Liver (tissue), 9 donors: Measurements from ENCODE around the gene GSK3B. TPM values are rescaled to one million over a fixed set of nuclear protein-coding genes. Genes with fewer than 3 reads are reported as not detected.
A peak's percentile ranks its signal among the peaks of the same experiment; 100 is the strongest.

Experiments used
- DNase-seq: peaks from one replicate; pipeline ENCODE4 v3.0.0-alpha.2; 2017; ENCODE audit warnings: low spot score
- H3K27ac ChIP-seq, 2 donors: one replicate each; pipeline ENCODE4 v1.7.0; 2013; ENCODE audit warnings: inconsistent platforms in 2 of 2, low read length in 2 of 2, control low read depth in 1 of 2, low read depth in 1 of 2, mild to moderate bottlenecking in 1 of 2
- H3K27me3 ChIP-seq, 4 donors: one replicate each; pipeline versions ENCODE4 v1.6.1 to v1.7.0; 2013; ENCODE audit warnings: low read length in 3 of 4, inconsistent platforms in 1 of 4, mild to moderate bottlenecking in 1 of 4, moderate library complexity in 1 of 4; ENCODE audit not compliant: control insufficient read depth in 4 of 4, insufficient read depth in 4 of 4
- H3K36me3 ChIP-seq, 4 donors: one replicate each; pipeline versions ENCODE4 v1.6.1 to v1.7.0; 2013; ENCODE audit warnings: low read length in 3 of 4, mild to moderate bottlenecking in 3 of 4, low read depth in 1 of 4, moderate library complexity in 1 of 4; ENCODE audit not compliant: control insufficient read depth in 4 of 4, insufficient read depth in 3 of 4
- H3K4me1 ChIP-seq, 4 donors: one replicate each; pipeline versions ENCODE4 v1.6.1 to v1.7.0; 2013; ENCODE audit warnings: low read length in 3 of 4, mild to moderate bottlenecking in 3 of 4, moderate library complexity in 1 of 4; ENCODE audit not compliant: control insufficient read depth in 4 of 4, insufficient read depth in 4 of 4
- H3K4me3 ChIP-seq, 3 donors: one replicate each; pipeline versions ENCODE4 v1.6.1 to v1.7.0; 2013; ENCODE audit warnings: low read length in 3 of 3, control low read depth in 1 of 3, low read depth in 1 of 3, mild to moderate bottlenecking in 1 of 3
- H3K9ac ChIP-seq, 2 donors: one replicate each; pipeline ENCODE4 v1.7.0; 2013; ENCODE audit warnings: low read length in 2 of 2, mild to moderate bottlenecking in 2 of 2, moderate library complexity in 2 of 2, control low read depth in 1 of 2, low read depth in 1 of 2
- H3K9me3 ChIP-seq, 4 donors: one replicate each; pipeline versions ENCODE4 v1.6.1 to v1.7.0; 2013; ENCODE audit warnings: low read length in 3 of 4; ENCODE audit not compliant: control insufficient read depth in 4 of 4
- CTCF ChIP-seq: fragments of 150-350 bp; IDR thresholded peaks from 2 replicates; pipeline ENCODE4 v1.5.1; 2017; ENCODE audit warnings: improper control_type of control experiment, low read depth, low read length; ENCODE audit not compliant: missing input control
- EGR1 ChIP-seq, 2 donors: IDR thresholded peaks; 2 replicates each; pipeline ENCODE4 v1.6.1; 2016 to 2018; ENCODE audit warnings: antibody characterized with exemption in 2 of 2, low read depth in 2 of 2
- FOXA1 ChIP-seq: IDR thresholded peaks from 2 replicates; pipeline ENCODE4 v1.6.1; 2016; ENCODE audit warnings: antibody characterized with exemption
- FOXA2 ChIP-seq: IDR thresholded peaks from 2 replicates; pipeline ENCODE4 v1.6.1; 2016; ENCODE audit warnings: antibody characterized with exemption
- GABPA ChIP-seq, 2 donors: IDR thresholded peaks in 1 of 2; conservative IDR thresholded peaks in 1 of 2; 2 replicates each; pipeline ENCODE4 v1.6.1; 2016; ENCODE audit warnings: antibody characterized with exemption in 2 of 2, mild to moderate bottlenecking in 1 of 2, moderate library complexity in 1 of 2
- HNF4A ChIP-seq, 2 donors: conservative IDR thresholded peaks; 2 replicates each; pipeline ENCODE4 v1.6.1; 2016; ENCODE audit warnings: antibody characterized with exemption in 2 of 2, mild to moderate bottlenecking in 2 of 2
- HNF4G ChIP-seq: IDR thresholded peaks from 2 replicates; pipeline ENCODE4 v1.6.1; 2016; ENCODE audit warnings: antibody characterized with exemption
- JUND ChIP-seq, 2 donors: IDR thresholded peaks; 2 replicates each; pipeline ENCODE4 v1.6.1; 2016; ENCODE audit warnings: antibody characterized with exemption in 2 of 2
- MAX ChIP-seq: IDR thresholded peaks from 2 replicates; pipeline ENCODE4 v1.6.1; 2016; ENCODE audit warnings: antibody characterized with exemption
- NR2F2 ChIP-seq: IDR thresholded peaks from 2 replicates; pipeline ENCODE4 v1.6.1; 2016; ENCODE audit warnings: antibody characterized with exemption
- RAD21 ChIP-seq, 2 donors: IDR thresholded peaks; 2 replicates each; pipeline ENCODE4 v1.6.1; 2016; ENCODE audit warnings: antibody characterized with exemption in 2 of 2, mild to moderate bottlenecking in 2 of 2
- REST ChIP-seq: IDR thresholded peaks from 2 replicates; pipeline ENCODE4 v1.6.1; 2016; ENCODE audit warnings: antibody characterized with exemption, mild to moderate bottlenecking
- TAF1 ChIP-seq: conservative IDR thresholded peaks from 2 replicates; pipeline ENCODE4 v1.6.1; 2016; ENCODE audit warnings: antibody characterized with exemption, mild to moderate bottlenecking
- YY1 ChIP-seq: IDR thresholded peaks from 2 replicates; pipeline ENCODE4 v1.6.1; 2016; ENCODE audit warnings: antibody characterized with exemption, mild to moderate bottlenecking
- WGBS: extraction: QIAGEN DNeasy Blood & Tissue Kit; methylation state at CpG from one replicate; pipeline ENCODE4 v1.1.7; 2013; 5-methylcytosine and 5-hydroxymethylcytosine counted together
- polyA plus RNA-seq, 2 donors: library from polyadenylated mRNA; stranded (reverse) in 1 of 2; unstranded in 1 of 2; fragments of 200-250 nt in 1 of 2; fragments of >200 nt in 1 of 2; fragmentation: Nextera tagmentation in 1 of 2; extraction: Ambion mirVana in 1 of 2; gene quantifications; one replicate each; pipeline versions ENCODE4 v1.2.1 to v1.2.3, GENCODE V29; 2013 to 2015
- total RNA-seq, 2 donors: library from RNA; depleted of rRNA; stranded (reverse); fragments of >200 nt; gene quantifications; one replicate each; pipeline ENCODE4 v1.2.3, GENCODE V29; 2014
- donor health status: healthy.
- donor health status: healthy.
- donor health status: healthy.
- donor health status: healthy.
- donor health status: healthy.

GSK3B gene
- total and polyA plus RNA-seq, 4 donors: 10.5 to 20.8 (median 18.5) TPM

GRCh38 chr3:119810018-119810435 is 284.2 kb downstream of the GSK3B start:
- Histone ChIP-seq H3K9me3 (no peaks in the 10 kb centered on the region), H3K4me1 (peaks cover 0 to 7% (median 2%) of the 10 kb centered on the region in 4 donors), H3K9ac (no peak overlapping the region), H3K27me3 (no peaks in the 10 kb centered on the region), H3K36me3 (peaks cover 15 to 50% (median 28%) of the 10 kb centered on the region in 4 donors), H3K4me3 (peak overlapping the region in 1 of 3 donors; percentile 25), H3K27ac (no peak overlapping the region)
- WGBS: 59% methylated on average over 33 of the region's 33 CpGs
- no peak for DNase-seq
- no peak for TF ChIP-seq REST
- no peak for TF ChIP-seq EGR1 (IDR thresholded peaks at IDR 0.05; ENCODE audit: low read depth in 2 of 2)
- no peak for TF ChIP-seq GABPA (IDR thresholded peaks at IDR 0.05 in 1 of 2, conservative IDR thresholded peaks at IDR 0.05 in 1 of 2)
- TF ChIP-seq CTCF: no peak

- DNase-seq: no peak
- no peak overlapping the region for H3K9ac ChIP-seq
- peak overlapping the region in 1 of 3 donors; percentile 25 for H3K4me3 ChIP-seq
- H3K4me1 ChIP-seq: peaks cover 0 to 7% (median 1%) of the 10 kb centered on the region in 4 donors
- no peak overlapping the region for H3K27ac ChIP-seq
- H3K27me3 ChIP-seq: no peaks in the 10 kb centered on the region
- 71% methylated on average over 31 of the region's 31 CpGs for WGBS
- H3K9me3 ChIP-seq: no peaks in the 10 kb centered on the region
- no peak for TF ChIP-seq HNF4G
- TF ChIP-seq EGR1 (IDR thresholded peaks at IDR 0.05; ENCODE audit: low read depth in 2 of 2): no peak
- TF ChIP-seq FOXA2: no peak
- TF ChIP-seq MAX: no peak
- TF ChIP-seq YY1: no peak
- no peak for TF ChIP-seq FOXA1
- no peak for TF ChIP-seq TAF1
- no peak for TF ChIP-seq RAD21 (IDR thresholded peaks at IDR 0.05)
- no peak for TF ChIP-seq JUND (IDR thresholded peaks at IDR 0.05)
- no peak for TF ChIP-seq HNF4A (conservative IDR thresholded peaks at IDR 0.05)
- no peak for TF ChIP-seq REST
- TF ChIP-seq NR2F2: no peak
- H3K36me3 ChIP-seq: peaks cover 15 to 44% (median 27%) of the 10 kb centered on the region in 4 donors
Observed at GRCh38 chr3:119809249-119810017, 284.8 kb downstream of the GSK3B start.
